Activated CD4-positive, alpha-beta memory T cell treated with anti-CD3 and anti-CD28 coated beads for 36 hours (primary cell): Measurements from ENCODE around the gene TSNAX. TPM values are rescaled to one million over a fixed set of nuclear protein-coding genes. Genes with fewer than 3 reads are reported as not detected.

ENCODE experiments used
- CTCF ChIA-PET: fragments of 350-600 bp; sonication (Branson Sonifier 250); formaldehyde crosslinking; loops from one replicate; lab custom pipeline; 2021; ENCODE audit warnings: antibody characterized with exemption, inconsistent platforms; lab: Charles Lee
- POLR2A ChIA-PET: fragments of 350-600 bp; sonication (Branson Sonifier 250); formaldehyde crosslinking; loops from one replicate; lab custom pipeline; 2021; ENCODE audit warnings: antibody characterized with exemption; lab: Charles Lee
- DNase-seq: peaks from one replicate; pipeline ENCODE4 v3.0.0-alpha.2; 2020
- H3K27ac Mint-ChIP-seq: one replicate; pipeline ENCODE4 v1.8.0; 2021; ENCODE audit warnings: mixed read lengths
- H3K27me3 Mint-ChIP-seq: one replicate; pipeline ENCODE4 v1.8.0; 2021; ENCODE audit warnings: mixed read lengths
- H3K36me3 Mint-ChIP-seq: one replicate; pipeline ENCODE4 v1.8.0; 2021; ENCODE audit warnings: mixed read lengths
- H3K4me1 Mint-ChIP-seq: one replicate; pipeline ENCODE4 v1.8.0; 2021; ENCODE audit warnings: low read depth, mixed read lengths
- H3K4me3 Mint-ChIP-seq: one replicate; pipeline ENCODE4 v1.8.0; 2021; ENCODE audit warnings: mild to moderate bottlenecking, mixed read lengths
- H3K9me3 Mint-ChIP-seq: one replicate; pipeline ENCODE4 v1.8.0; 2021; ENCODE audit warnings: mixed read lengths
- intact Hi-C: fragments of 100-400 bp; cut with micrococcal nuclease; formaldehyde crosslinking; loops from one replicate; pipeline ENCODE4 v1.15.1; 2023
- total RNA-seq, 2 experiments: library from RNA; stranded (reverse); gene quantifications; one replicate each; pipeline ENCODE4 v1.2.3, GENCODE V29; 2021

Gene TSNAX
- total RNA-seq, 2 experiments from 2014 or later: 36.4 to 36.5 TPM

DNA sequence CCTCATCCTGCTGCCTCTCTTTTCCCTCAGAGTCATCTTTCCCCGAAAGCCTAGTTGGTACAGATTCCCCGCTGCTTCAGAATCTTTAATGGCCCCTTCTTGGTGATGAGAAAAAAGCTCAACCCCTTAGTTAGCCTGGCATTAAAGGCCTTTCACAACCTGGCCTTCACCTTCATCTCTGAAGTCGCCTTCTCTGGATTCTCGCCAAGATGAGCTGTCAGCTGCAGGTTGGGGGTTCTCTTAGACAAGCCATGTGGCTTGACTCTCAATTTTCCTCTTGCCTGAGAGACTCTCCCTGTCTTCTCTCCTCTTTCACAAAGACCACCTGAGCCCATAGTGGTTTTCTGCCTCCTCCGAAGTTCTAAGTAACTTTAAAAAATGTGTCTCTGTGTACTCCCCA is 82.6 kb downstream of the TSNAX start:
- no peak overlapping the region for H3K27ac Mint-ChIP-seq
- intact Hi-C loops: no loop called here
- no peak for DNase-seq
- H3K4me1 Mint-ChIP-seq: peaks cover 39% of the 10 kb centered on the region
- H3K27me3 Mint-ChIP-seq: no peaks in the 10 kb centered on the region
- ChIA-PET CTCF (no interaction called here), POLR2A (no interaction called here)
- H3K36me3 Mint-ChIP-seq: peaks cover 4% of the 10 kb centered on the region
- no peak overlapping the region for H3K4me3 Mint-ChIP-seq
- peaks cover 13% of the 10 kb centered on the region for H3K9me3 Mint-ChIP-seq

DNA sequence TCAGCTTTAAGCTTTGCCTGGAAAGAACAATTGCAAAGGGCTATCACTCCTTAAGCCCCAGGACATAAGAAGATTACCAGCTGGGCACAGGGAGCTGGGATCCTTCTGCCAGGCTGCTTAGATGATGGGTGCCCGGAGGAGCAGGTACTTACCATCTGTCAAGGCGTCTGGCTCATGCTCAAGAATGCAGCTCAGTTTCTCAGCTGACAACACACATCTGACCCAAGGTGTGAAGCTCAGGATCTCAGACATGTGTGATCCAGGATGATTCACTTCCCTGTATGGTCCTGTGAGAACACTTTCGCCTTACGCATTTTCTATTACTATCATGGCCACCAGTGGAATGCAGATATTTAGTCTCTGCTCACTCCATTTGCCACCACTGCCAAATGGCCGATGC is 83.4 kb downstream of the TSNAX start:
- no peak overlapping the region for H3K4me3 Mint-ChIP-seq
- ChIA-PET POLR2A (no interaction called here), CTCF (no interaction called here)
- peaks cover 13% of the 10 kb centered on the region for H3K9me3 Mint-ChIP-seq
- no peak for DNase-seq
- peaks cover 4% of the 10 kb centered on the region for H3K36me3 Mint-ChIP-seq
- intact Hi-C loops: no loop called here
- peak overlapping the region; percentile 64 for H3K27ac Mint-ChIP-seq
- peaks cover 42% of the 10 kb centered on the region for H3K4me1 Mint-ChIP-seq
- no peaks in the 10 kb centered on the region for H3K27me3 Mint-ChIP-seq

DNA sequence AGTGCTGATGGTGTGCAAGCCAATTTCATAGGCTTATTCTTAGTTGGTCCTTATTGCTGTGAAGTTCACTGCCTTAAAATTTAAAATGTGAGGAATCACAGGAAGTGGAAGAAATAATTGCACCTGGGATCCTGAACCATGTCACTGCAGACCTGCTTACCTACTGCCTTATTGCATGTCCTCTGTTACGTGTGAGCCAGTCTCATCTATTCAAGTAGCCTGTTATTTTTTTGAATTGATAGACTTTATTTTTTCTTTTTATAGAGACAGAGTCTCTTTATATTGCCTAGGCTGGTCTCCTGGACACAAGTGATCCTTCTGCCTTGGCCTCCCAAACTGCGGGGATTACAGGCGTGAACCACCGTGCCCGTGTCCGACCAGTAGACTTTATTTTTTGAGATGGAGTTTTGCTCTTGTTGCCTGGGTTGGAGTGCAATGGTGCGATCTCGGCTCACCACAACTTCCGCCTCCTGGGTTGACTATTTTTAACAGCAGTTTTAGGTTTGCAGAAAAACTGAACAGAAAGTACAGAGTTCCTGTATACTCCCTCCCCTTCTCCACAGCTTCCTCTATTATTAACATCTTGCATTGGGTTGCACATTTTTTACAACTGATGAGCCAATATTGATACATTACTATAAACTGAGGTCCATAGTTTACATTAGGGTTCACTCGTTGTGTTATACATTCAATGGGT is 84.1 kb downstream of the TSNAX start:
- no peaks in the 10 kb centered on the region for H3K27me3 Mint-ChIP-seq
- ChIA-PET CTCF (interaction anchor here (1.4 kb wide), 1 partner anchor 255 kb away, joined by 4 read pairs; no protein-coding TSS in a partner anchor), POLR2A (interaction anchor here (1.6 kb wide), 1 partner anchor 14 kb away, joined by 6 read pairs; the partner anchor contains the start of gene DISC1)
- peak; percentile 77 for DNase-seq
- peak overlapping the region; percentile 64 for H3K27ac Mint-ChIP-seq
- H3K36me3 Mint-ChIP-seq: peaks cover 4% of the 10 kb centered on the region
- intact Hi-C loops: no loop called here
- peaks cover 13% of the 10 kb centered on the region for H3K9me3 Mint-ChIP-seq
- peak overlapping the region; percentile 52 for H3K4me3 Mint-ChIP-seq
- peaks cover 42% of the 10 kb centered on the region for H3K4me1 Mint-ChIP-seq

DNA sequence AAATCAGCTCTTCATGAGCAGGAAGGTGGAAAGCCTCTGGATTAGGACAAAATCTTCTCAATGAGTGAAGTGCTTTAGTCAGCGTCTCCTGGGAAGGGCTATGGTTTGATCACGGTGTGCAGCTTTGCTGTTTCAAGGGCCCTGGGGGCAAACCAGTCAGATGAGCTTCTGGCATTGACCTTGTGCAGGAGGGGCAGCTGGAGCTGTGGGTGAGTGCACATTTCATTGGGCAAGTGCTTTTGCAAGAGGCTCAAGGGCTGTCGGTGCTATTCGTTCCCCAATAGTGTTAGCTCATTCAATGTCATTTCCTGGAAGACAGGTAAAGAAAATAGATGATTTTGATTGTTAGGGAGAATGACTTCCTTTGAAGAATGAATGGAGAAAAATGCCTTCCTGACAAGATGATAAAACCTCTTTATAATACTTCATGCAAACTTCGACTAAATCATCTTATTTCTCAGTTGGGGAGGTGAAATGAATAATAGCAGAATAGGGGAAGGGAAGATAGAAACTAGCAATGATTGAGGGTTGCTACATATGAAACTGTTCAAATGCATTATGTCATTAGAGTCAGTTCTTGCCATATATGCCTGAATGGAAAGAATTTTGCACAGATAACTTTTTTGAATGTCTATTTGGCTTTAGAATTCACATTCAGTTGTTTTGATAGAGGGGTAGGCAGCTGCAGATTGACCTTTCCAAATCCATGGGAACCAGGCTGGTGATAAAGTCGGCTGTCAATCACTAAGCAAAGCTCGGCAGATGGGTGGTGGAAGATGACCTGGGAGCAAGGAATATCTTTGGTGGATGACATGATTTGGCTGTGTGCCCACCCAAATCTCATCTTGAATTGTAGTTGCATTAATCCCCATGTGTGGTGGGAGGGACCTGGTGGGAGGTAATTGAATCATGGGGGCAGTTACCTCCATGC is 85.2 kb downstream of the TSNAX start:
- DNase-seq: no peak
- peaks cover 13% of the 10 kb centered on the region for H3K9me3 Mint-ChIP-seq
- POLR2A ChIA-PET: interaction anchor here (1.6 kb wide), 1 partner anchor 13 kb away, joined by 6 read pairs; the partner anchor contains the start of gene DISC1
- H3K36me3 Mint-ChIP-seq: peaks cover 4% of the 10 kb centered on the region
- no peak overlapping the region for H3K4me3 Mint-ChIP-seq
- no peaks in the 10 kb centered on the region for H3K27me3 Mint-ChIP-seq
- CTCF ChIA-PET: interaction anchor here (0.9 to 1.4 kb wide), 2 partner anchors 256 to 275 kb away, joined by 4 read pairs; partner anchors contain the start of genes EXOC8 and SPRTN
- peaks cover 42% of the 10 kb centered on the region for H3K4me1 Mint-ChIP-seq
- H3K27ac Mint-ChIP-seq: peak overlapping the region; percentile 55
- intact Hi-C loops: no loop called here

Other genes with a start within 250 kb of the TSNAX start
- gene EXOC8, start 190.8 kb upstream of the TSNAX start, total RNA-seq: 10 to 100 TPM; 14.4 to 15.2 TPM
- 10 to 100 TPM in 1 of 2 experiments, 1 to 10 TPM in 1; 7.4 to 11.0 TPM for gene SPRTN, start 190.4 kb upstream of the TSNAX start, total RNA-seq
- 10 to 100 TPM; 15.8 to 16.2 TPM for gene EGLN1, start 106.4 kb upstream of the TSNAX start, total RNA-seq
- gene DISC1, start 98.1 kb downstream of the TSNAX start, total RNA-seq: 1 to 10 TPM; 2.8 to 3.9 TPM